Muscle layer of duodenum (tissue), 2 donors: ENCODE data around the gene COL24A1.

Source experiments
- H3K27ac ChIP-seq: one replicate; pipeline ENCODE4 v1.7.0; 2013; ENCODE audit warnings: mild to moderate bottlenecking, low read length
- H3K27me3 ChIP-seq: one replicate; pipeline ENCODE4 v1.7.0; 2013; ENCODE audit warnings: low read depth, mild to moderate bottlenecking, control low read depth, low read length
- H3K36me3 ChIP-seq, 2 donors: one replicate each; pipeline ENCODE4 v1.7.0; 2013; ENCODE audit warnings: low read length in 2 of 2, control low read depth in 1 of 2, mild to moderate bottlenecking in 1 of 2; ENCODE audit not compliant: insufficient read depth in 2 of 2, control insufficient read depth in 1 of 2
- H3K4me1 ChIP-seq, 2 donors: one replicate each; pipeline ENCODE4 v1.7.0; 2013; ENCODE audit warnings: low read length in 2 of 2, mild to moderate bottlenecking in 2 of 2, control low read depth in 1 of 2, moderate library complexity in 1 of 2; ENCODE audit not compliant: insufficient read depth in 2 of 2, control insufficient read depth in 1 of 2
- H3K4me3 ChIP-seq, 2 donors: one replicate each; pipeline ENCODE4 v1.7.0; 2013; ENCODE audit warnings: low read length in 2 of 2, low read depth in 1 of 2, mild to moderate bottlenecking in 1 of 2
- H3K9me3 ChIP-seq, 2 donors: one replicate each; pipeline ENCODE4 v1.7.0; 2013; ENCODE audit warnings: low read length in 2 of 2, control low read depth in 1 of 2, mild to moderate bottlenecking in 1 of 2; ENCODE audit not compliant: control insufficient read depth in 1 of 2
- donor health status: healthy.

Gene COL24A1

GRCh38 chr1:85707267-85707989 lies 449.1 kb downstream of the COL24A1 start:
- peak overlapping the region; percentile 81 to 92 for H3K4me3 ChIP-seq
- H3K27ac ChIP-seq: peak overlapping the region; percentile 95
- H3K9me3 ChIP-seq: no peaks in the 10 kb centered on the region
- H3K36me3 ChIP-seq: peaks cover 10 to 20% of the 10 kb centered on the region in 2 donors
- peaks cover 7 to 14% of the 10 kb centered on the region in 2 donors for H3K4me1 ChIP-seq
- H3K27me3 ChIP-seq: no peaks in the 10 kb centered on the region

- Histone ChIP-seq H3K4me1 (peaks cover 7 to 14% of the 10 kb centered on the region in 2 donors), H3K27ac (no peak overlapping the region), H3K36me3 (peaks cover 14 to 31% of the 10 kb centered on the region in 2 donors), H3K27me3 (no peaks in the 10 kb centered on the region), H3K4me3 (no peak overlapping the region), H3K9me3 (no peaks in the 10 kb centered on the region)
Observed at GRCh38 chr1:85705940-85706339, 450.6 kb downstream of the COL24A1 start.

- Histone ChIP-seq H3K4me3 (no peak overlapping the region), H3K4me1 (no peaks in the 10 kb centered on the region), H3K27ac (no peak overlapping the region), H3K36me3 (peaks cover 6 to 32% of the 10 kb centered on the region in 2 donors), H3K27me3 (no peaks in the 10 kb centered on the region), H3K9me3 (no peaks in the 10 kb centered on the region)
Observed at GRCh38 chr1:85700422-85700821, 456.1 kb downstream of the COL24A1 start.

GRCh38 chr1:85697895-85698294 lies 458.7 kb downstream of the COL24A1 start:
- H3K27ac ChIP-seq: no peak overlapping the region
- H3K36me3 ChIP-seq: peaks cover 4 to 23% of the 10 kb centered on the region in 2 donors
- H3K9me3 ChIP-seq: no peaks in the 10 kb centered on the region
- H3K4me3 ChIP-seq: no peak overlapping the region
- no peaks in the 10 kb centered on the region for H3K27me3 ChIP-seq
- no peaks in the 10 kb centered on the region for H3K4me1 ChIP-seq

- Histone ChIP-seq H3K4me1 (no peaks in the 10 kb centered on the region), H3K27me3 (no peaks in the 10 kb centered on the region), H3K27ac (no peak overlapping the region), H3K9me3 (no peaks in the 10 kb centered on the region), H3K4me3 (no peak overlapping the region), H3K36me3 (peaks cover 0 to 9% of the 10 kb centered on the region in 2 donors)
Observed at GRCh38 chr1:85692730-85693314, 463.8 kb downstream of the COL24A1 start.

- H3K9me3 ChIP-seq: no peaks in the 10 kb centered on the region
- H3K4me3 ChIP-seq: no peak overlapping the region
- no peaks in the 10 kb centered on the region for H3K27me3 ChIP-seq
- no peak overlapping the region for H3K27ac ChIP-seq
- peaks cover 0 to 9% of the 10 kb centered on the region in 2 donors for H3K36me3 ChIP-seq
- no peaks in the 10 kb centered on the region for H3K4me1 ChIP-seq
Observed at GRCh38 chr1:85689775-85690404, 466.7 kb downstream of the COL24A1 start.

- H3K4me3 ChIP-seq: no peak overlapping the region
- no peaks in the 10 kb centered on the region for H3K9me3 ChIP-seq
- H3K4me1 ChIP-seq: no peaks in the 10 kb centered on the region
- no peak overlapping the region for H3K27ac ChIP-seq
- H3K27me3 ChIP-seq: no peaks in the 10 kb centered on the region
- H3K36me3 ChIP-seq: peaks cover 0 to under 1% of the 10 kb centered on the region in 2 donors
Observed at GRCh38 chr1:85683292-85684025, 473.1 kb downstream of the COL24A1 start.

- Histone ChIP-seq H3K36me3 (peaks cover 7 to 19% of the 10 kb centered on the region in 2 donors), H3K9me3 (no peaks in the 10 kb centered on the region), H3K27me3 (no peaks in the 10 kb centered on the region), H3K4me3 (no peak overlapping the region), H3K27ac (no peak overlapping the region), H3K4me1 (no peaks in the 10 kb centered on the region)
Observed at GRCh38 chr1:85681087-85681486, 475.5 kb downstream of the COL24A1 start.
